ENCODE data around the gene NOTCH1. TPM values are rescaled to one million over a fixed set of nuclear protein-coding genes. Genes with fewer than 3 reads are reported as not detected.

The NOTCH1 gene
- total RNA-seq, 1 experiment from 2014 or later: 17.7 TPM

DNA sequence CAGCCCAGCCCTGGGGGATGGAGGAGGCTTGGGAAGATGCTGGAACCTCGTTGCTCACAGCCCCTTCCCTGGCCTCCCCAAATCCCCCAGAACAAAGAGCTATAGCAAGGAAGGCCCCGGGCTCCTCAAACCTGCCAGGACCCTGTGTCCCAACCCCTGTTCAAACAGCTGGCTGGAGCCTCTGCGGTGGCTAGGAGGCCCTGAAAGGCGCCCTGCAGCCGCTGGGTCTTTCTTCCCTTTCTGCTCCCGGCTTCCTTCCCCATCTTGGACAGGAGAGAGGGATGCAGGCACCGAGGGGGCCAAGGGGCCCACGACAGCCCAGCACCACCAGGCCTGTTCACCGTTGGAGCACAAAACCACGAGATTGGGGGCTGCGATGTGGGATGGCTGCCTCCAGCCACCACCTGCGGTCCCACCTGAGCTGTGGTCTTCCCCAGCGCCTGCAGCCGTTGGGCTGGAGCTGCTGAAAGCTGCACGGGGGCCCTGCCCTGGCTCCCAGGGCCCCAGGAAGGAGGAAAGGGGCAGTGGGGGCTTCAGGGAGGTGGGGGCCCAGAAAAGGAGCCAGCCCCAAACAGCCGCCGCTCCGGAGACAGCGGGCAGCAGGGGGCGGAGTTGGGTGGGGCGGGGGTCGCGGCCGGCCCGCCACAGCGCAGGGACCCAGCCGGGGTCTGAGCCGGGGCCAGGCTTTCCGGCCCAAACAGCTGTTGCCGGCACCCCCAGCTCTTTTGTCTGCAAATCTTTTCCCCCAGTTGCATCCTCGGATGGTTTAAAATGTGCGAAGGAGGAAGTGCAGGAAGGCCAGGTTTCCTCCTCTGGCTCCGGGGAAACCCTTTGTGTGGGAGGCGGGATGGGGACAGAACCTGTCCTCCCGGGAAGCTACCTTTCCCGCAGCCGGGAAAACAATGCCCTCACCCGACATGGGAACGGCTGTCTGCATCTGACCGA, 16.1 kb downstream of the NOTCH1 start:
- H3K9me3 Mint-ChIP-seq (ENCODE audit: low read depth, unreplicated experiment): no peaks in the 10 kb centered on the region
- no peak overlapping the region for H3K4me3 Mint-ChIP-seq (ENCODE audit: low read depth, unreplicated experiment)
- intact Hi-C loops (cut with micrococcal nuclease; ENCODE audit: unreplicated experiment): no loop called here
- CTCF ChIA-PET: no interaction called here
- BruUV-seq (replicated peaks): no TSS peak
- no peaks in the 10 kb centered on the region for H3K4me1 Mint-ChIP-seq (ENCODE audit: low read depth, unreplicated experiment)
- TF ChIP-seq, protein P1, sequence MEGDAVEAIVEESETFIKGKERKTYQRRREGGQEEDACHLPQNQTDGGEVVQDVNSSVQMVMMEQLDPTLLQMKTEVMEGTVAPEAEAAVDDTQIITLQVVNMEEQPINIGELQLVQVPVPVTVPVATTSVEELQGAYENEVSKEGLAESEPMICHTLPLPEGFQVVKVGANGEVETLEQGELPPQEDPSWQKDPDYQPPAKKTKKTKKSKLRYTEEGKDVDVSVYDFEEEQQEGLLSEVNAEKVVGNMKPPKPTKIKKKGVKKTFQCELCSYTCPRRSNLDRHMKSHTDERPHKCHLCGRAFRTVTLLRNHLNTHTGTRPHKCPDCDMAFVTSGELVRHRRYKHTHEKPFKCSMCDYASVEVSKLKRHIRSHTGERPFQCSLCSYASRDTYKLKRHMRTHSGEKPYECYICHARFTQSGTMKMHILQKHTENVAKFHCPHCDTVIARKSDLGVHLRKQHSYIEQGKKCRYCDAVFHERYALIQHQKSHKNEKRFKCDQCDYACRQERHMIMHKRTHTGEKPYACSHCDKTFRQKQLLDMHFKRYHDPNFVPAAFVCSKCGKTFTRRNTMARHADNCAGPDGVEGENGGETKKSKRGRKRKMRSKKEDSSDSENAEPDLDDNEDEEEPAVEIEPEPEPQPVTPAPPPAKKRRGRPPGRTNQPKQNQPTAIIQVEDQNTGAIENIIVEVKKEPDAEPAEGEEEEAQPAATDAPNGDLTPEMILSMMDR (IDR thresholded peaks at IDR 0.05; ENCODE audit: unreplicated experiment): no peak
- DNase-seq: no peak
- H3K27me3 Mint-ChIP-seq (ENCODE audit: unreplicated experiment): no peaks in the 10 kb centered on the region
- H3K36me3 Mint-ChIP-seq (ENCODE audit: insufficient read depth, unreplicated experiment): peaks cover 8% of the 10 kb centered on the region
- no peak overlapping the region for H3K27ac Mint-ChIP-seq (ENCODE audit: unreplicated experiment)

DNA sequence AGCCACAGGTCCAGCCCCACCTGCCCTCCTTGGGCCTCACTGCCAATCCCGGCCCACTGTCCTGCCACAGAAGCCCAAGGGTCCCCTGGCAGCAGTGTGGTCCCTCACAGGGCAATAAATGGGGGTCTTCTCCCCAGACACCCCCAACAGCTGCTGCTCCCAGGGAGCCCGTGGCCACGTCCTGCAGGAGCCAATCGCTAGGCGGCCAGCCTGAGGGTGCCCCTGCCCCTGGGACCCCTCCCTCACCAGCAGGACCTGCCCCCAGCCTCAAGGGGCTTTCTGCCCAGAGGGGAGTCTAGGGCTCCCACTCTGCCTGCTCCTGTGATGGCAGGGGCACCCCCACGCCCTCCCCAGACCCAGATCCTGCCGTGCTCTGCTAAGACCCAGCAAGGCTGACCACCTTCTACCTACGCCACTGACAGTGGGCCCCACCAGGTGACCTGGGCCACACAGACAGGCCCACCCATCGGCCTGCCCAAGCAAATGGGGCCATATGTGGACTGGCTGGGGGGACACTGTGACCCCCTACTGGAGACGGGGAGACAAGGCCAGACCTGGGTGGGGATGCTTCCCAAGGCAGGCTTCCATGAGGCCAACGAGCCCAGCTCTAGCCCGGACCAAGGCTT, 17.0 kb downstream of the NOTCH1 start:
- H3K36me3 Mint-ChIP-seq (ENCODE audit: insufficient read depth, unreplicated experiment): peaks cover 8% of the 10 kb centered on the region
- no peaks in the 10 kb centered on the region for H3K27me3 Mint-ChIP-seq (ENCODE audit: unreplicated experiment)
- no peak overlapping the region for H3K27ac Mint-ChIP-seq (ENCODE audit: unreplicated experiment)
- CTCF ChIA-PET: no interaction called here
- H3K4me1 Mint-ChIP-seq (ENCODE audit: low read depth, unreplicated experiment): no peaks in the 10 kb centered on the region
- no peaks in the 10 kb centered on the region for H3K9me3 Mint-ChIP-seq (ENCODE audit: low read depth, unreplicated experiment)
- TF ChIP-seq, protein P1 (IDR thresholded peaks at IDR 0.05; ENCODE audit: unreplicated experiment): no peak
- no peak for DNase-seq
- no peak overlapping the region for H3K4me3 Mint-ChIP-seq (ENCODE audit: low read depth, unreplicated experiment)
- BruUV-seq (replicated peaks): no TSS peak
- intact Hi-C loops (cut with micrococcal nuclease; ENCODE audit: unreplicated experiment): no loop called here

DNA sequence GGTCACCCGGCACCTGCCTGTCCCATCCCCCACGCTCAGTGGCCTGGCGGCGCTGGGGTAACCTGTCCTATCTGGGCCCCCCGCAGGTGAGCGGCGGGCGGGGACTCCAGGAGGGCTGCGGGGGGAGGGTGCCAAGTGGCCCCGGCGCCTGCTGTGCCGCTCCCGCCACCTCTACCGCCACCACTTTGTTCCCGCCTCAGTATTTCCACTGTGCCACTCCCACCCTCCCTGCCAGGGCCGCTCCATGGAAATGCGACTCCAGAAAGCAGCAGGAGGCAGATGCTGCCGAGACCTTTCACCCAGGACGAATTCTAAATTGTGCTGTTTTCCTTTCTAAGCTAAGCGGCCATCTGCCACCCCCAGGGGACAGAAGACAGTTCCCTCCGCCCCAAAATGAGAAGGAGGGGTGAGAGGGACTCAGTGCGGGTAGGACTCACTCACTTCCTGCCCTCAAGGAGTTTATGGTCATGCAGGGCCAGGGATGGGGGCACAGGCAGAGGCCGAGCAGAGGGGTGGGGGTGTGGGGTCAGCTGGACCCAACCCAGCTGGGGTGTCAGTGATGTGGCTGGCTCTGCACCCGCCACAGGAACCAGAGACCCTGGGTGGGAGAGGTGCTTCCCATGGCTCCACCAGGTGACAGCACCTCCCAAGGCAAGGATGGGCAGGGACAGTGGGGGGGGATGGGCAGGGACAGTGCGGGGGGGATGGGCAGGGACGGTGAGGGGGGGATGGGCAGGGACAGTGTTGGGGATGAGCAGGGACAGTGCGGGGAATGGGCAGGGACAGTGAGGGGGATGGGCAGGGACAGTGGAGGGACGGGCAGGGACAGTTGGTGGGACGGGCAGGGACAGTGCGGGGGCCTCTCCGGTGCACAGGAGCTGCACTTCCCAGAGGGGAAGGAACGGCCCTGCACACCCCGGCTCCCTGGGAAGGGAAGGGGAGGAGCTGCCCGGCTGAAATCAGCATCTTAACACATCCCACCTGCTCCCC, 17.8 kb downstream of the NOTCH1 start:
- no peaks in the 10 kb centered on the region for H3K9me3 Mint-ChIP-seq (ENCODE audit: low read depth, unreplicated experiment)
- no peak for DNase-seq
- BruUV-seq (replicated peaks): no TSS peak
- peaks cover 9% of the 10 kb centered on the region for H3K36me3 Mint-ChIP-seq (ENCODE audit: insufficient read depth, unreplicated experiment)
- CTCF ChIA-PET: no interaction called here
- no peaks in the 10 kb centered on the region for H3K4me1 Mint-ChIP-seq (ENCODE audit: low read depth, unreplicated experiment)
- H3K27me3 Mint-ChIP-seq (ENCODE audit: unreplicated experiment): no peaks in the 10 kb centered on the region
- TF ChIP-seq, protein P1 (IDR thresholded peaks at IDR 0.05; ENCODE audit: unreplicated experiment): no peak
- intact Hi-C loops (cut with micrococcal nuclease; ENCODE audit: unreplicated experiment): no loop called here
- no peak overlapping the region for H3K4me3 Mint-ChIP-seq (ENCODE audit: low read depth, unreplicated experiment)
- H3K27ac Mint-ChIP-seq (ENCODE audit: unreplicated experiment): peak overlapping the region; percentile 44

DNA sequence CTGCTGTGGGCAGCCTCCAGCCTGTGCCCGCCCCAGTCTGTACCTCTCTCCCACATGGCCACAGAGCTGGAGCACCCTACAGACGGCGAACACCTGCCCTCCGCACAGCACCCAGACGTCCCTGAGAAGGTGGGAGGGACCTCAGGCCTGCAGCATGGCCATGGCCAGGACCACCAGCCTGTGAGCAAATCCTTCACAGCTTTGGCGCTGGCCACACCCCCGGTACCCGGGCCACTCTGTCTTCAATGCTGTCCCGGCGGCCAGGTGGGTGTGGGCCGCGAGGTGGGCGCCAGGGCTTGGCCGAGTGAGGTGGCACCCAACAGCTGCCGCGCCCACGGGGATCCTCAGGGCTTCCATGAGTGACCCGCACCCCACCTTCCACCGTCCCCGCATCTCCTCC, 18.7 kb downstream of the NOTCH1 start:
- intact Hi-C loops (cut with micrococcal nuclease; ENCODE audit: unreplicated experiment): no loop called here
- H3K36me3 Mint-ChIP-seq (ENCODE audit: insufficient read depth, unreplicated experiment): peaks cover 14% of the 10 kb centered on the region
- no peaks in the 10 kb centered on the region for H3K9me3 Mint-ChIP-seq (ENCODE audit: low read depth, unreplicated experiment)
- H3K27ac Mint-ChIP-seq (ENCODE audit: unreplicated experiment): no peak overlapping the region
- no peaks in the 10 kb centered on the region for H3K4me1 Mint-ChIP-seq (ENCODE audit: low read depth, unreplicated experiment)
- no TSS peak for BruUV-seq (replicated peaks)
- CTCF ChIA-PET: no interaction called here
- no peaks in the 10 kb centered on the region for H3K27me3 Mint-ChIP-seq (ENCODE audit: unreplicated experiment)
- no peak overlapping the region for H3K4me3 Mint-ChIP-seq (ENCODE audit: low read depth, unreplicated experiment)
- TF ChIP-seq, protein P1 (IDR thresholded peaks at IDR 0.05; ENCODE audit: unreplicated experiment): no peak
- no peak for DNase-seq
